C4-2B (cell line): ENCODE data around the gene TPO.

Source experiments
- ZFX ChIP-seq: fragments of 450-650 bp; IDR thresholded peaks from 2 replicates; pipeline ENCODE4 v1.6.1; 2017
- TF ChIP-seq, protein P1 (sequence below): fragments of 450-650 bp; conservative IDR thresholded peaks from 2 replicates; pipeline ENCODE4 v1.5.1; 2017; ENCODE audit warnings: mild to moderate bottlenecking

DNA sequence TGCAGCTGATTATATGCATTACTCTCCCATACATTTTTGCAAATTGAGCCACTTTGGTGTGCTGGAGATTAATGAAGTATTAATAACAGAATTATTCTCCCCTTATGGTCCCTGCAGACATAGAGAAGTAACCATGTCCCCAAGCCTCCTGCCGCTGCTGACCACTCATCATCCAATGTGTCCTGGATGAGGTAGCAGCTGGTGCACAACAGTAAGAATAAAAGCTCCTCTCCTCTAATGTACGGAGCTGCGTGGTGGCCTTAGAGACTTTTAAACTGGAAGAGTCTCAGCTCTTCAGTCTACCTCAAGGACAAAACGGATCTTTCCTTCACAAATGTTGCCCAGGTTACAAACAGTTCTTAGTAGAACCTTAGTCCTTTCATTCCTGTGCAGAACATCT, 37.7 kb downstream of the TPO start:
- TF ChIP-seq, protein P1, sequence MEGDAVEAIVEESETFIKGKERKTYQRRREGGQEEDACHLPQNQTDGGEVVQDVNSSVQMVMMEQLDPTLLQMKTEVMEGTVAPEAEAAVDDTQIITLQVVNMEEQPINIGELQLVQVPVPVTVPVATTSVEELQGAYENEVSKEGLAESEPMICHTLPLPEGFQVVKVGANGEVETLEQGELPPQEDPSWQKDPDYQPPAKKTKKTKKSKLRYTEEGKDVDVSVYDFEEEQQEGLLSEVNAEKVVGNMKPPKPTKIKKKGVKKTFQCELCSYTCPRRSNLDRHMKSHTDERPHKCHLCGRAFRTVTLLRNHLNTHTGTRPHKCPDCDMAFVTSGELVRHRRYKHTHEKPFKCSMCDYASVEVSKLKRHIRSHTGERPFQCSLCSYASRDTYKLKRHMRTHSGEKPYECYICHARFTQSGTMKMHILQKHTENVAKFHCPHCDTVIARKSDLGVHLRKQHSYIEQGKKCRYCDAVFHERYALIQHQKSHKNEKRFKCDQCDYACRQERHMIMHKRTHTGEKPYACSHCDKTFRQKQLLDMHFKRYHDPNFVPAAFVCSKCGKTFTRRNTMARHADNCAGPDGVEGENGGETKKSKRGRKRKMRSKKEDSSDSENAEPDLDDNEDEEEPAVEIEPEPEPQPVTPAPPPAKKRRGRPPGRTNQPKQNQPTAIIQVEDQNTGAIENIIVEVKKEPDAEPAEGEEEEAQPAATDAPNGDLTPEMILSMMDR, result no peak
- TF ChIP-seq ZFX, result no peak
